GM19043 (cell line): ENCODE measurements around the gene RUFY3.
"Not testable (repeated sequence)": the region's sequence is repeated elsewhere in the genome, so short reads cannot be mapped to it uniquely, and the experiment has no call there.

Source experiments
- ATAC-seq: cut with Tn5 transposase; IDR thresholded peaks from one replicate; pipeline ENCODE4 v1.9.1; 2021; ENCODE audit warnings: low read depth; ENCODE audit not compliant: unreplicated experiment

Gene RUFY3

DNA sequence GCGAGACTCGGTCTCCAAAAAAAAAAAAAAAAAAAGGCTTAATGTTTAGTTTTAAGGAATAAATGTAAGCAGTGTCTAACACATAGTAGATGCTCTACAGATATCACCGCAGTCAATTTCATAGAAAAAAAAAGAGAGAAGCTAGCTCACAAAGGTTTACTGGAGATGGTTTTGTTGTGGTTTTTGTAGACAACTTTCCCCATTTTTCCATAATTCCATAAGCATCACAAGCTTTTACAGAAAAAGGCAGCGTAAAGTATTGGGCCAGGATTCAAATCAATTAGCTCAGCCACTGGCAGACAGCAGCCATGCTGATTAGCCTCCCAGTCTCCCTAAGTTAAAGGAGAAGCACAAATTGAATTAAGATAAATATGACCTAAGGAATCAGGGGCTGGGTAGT lies 116.4 kb downstream of the RUFY3 start:
- no peak for ATAC-seq

DNA sequence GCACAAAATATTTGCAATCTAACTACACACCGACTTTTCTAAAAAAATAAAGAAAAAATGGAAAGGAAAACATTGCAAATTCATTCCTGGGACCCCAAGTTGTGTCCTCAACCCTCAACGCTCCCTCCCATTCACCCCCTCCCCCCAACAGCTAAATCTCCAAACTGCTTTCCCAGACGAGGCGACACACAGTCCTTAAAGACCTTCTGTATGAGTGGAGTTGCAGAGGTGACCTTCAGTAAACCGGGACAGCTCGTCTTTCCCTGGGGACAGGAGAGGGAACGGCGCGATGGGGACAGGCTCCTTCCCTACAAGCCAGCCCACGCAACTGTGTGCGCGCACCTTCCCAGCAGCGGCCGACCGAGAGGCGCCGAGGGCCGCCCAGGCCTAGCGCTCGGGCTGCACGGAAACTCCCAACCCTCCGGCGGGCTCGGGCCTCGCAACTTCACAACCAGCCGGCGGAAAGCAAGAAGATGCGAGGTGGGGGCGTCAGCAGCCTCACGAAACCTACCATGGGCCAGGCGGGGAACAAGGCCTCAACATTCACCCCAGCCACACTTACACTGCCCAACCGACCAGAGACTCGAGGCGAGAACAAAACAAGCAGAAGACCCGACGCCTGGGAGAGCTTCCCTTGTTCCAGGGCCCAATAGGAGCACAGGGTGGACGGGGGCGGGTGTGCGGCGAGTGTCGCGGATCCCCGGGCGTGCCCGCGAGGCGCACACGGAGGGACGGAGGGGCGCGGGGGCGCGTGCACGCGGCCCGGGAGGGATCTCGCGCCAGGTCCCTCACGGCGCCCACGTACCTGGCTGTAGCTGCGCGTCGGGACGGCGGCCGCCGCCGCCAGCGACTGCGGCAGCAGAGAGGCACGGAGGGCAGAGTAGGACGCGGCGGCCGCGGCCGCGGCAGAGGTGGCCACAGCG lies 117.2 kb downstream of the RUFY3 start:
- peak; percentile 49 for ATAC-seq

DNA sequence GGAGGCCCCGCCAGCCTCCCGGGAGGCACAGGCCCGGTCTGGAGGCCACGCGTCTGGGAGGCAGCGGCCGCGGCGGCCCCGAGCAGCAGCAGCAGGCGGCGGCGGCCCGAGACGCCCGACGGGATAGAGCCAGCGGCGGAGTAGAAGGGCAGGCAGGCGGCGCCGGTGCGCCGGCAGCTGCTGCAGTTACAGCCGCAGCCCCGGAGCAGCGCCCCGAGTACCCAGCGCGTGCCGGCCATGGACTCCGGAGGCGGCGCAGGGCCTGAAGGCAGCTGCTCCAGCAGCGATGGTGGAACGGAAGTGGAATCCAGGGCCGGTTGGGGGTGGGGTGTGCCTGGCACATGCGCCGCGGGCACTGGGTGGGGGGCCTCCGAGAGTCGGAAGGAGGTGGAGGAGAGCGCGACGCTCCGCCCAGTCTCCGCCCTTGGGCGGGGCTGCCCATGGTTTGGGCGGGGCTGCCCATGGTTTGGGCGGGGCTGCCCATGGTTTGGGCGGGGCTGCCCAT lies 117.9 kb downstream of the RUFY3 start, which contains the start of gene GRSF1:
Gene GRSF1, minus strand, starts transcription at position 302 of the 505 bp plus-strand sequence. Its CDS starts 63 bp downstream, at position 239.
- ATAC-seq, result peak; percentile 50

DNA sequence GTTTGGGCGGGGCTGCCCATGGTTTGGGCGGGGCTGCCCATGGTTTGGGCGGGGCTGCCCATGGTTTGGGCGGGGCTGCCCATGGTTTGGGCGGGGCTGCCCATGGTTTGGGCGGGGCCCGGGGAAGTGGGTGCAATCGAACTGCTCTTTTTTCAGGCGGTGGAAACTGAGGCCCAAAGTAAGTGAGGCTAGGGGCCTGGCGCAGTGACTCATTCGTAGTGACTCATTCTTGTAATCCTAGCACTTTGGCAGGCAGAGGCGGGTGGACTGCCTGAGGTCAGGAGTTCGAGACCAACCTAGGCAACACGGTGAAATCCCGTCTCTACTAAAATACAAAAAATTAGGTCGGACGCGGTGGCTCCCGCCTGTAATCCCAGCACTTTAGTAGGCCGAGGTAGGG lies 118.4 kb downstream of the RUFY3 start:
- ATAC-seq, result not testable (repeated sequence)

DNA sequence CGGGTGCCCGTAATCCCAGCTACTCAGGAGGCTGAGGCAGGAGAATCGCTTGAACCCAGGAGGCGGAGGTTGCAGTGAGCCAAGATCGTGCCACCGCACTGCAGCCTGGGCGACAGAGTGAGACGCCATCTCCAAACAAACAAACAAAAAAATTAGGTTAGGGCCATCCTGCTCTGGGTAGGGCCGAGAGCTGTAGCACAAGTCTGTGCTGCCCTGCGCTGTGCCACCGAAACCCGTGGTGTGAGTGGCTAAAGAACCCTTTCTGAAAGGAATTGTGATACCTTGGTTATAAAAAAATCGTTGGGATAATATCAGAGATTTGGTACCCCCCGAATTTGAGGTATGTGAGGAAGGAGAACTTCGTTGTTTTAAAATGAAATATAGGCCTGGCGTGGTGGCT lies 118.9 kb downstream of the RUFY3 start:
- ATAC-seq, result not testable (repeated sequence)

DNA sequence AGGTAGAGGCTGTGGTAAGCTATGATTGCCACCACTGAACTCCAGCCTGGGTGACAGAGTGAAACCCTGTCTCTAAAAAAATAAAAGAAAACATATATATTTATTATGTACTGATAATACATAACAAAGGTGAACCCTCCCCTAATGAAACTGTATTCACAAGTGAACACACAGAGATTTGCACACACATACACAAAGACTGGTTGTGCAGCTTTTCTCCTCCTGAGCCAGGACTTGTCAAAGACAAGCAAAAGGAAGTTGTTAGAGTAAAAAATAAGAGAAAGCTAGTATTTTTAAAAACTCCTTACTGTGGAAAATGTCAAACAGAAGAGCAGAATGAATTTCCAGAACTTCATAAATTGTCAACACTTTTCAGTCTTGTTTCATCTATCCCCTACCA lies 119.4 kb downstream of the RUFY3 start:
- no peak for ATAC-seq

- ATAC-seq, result no peak
Measured at GRCh38 chr4:70841951-70842350, 120.2 kb downstream of the RUFY3 start.

DNA sequence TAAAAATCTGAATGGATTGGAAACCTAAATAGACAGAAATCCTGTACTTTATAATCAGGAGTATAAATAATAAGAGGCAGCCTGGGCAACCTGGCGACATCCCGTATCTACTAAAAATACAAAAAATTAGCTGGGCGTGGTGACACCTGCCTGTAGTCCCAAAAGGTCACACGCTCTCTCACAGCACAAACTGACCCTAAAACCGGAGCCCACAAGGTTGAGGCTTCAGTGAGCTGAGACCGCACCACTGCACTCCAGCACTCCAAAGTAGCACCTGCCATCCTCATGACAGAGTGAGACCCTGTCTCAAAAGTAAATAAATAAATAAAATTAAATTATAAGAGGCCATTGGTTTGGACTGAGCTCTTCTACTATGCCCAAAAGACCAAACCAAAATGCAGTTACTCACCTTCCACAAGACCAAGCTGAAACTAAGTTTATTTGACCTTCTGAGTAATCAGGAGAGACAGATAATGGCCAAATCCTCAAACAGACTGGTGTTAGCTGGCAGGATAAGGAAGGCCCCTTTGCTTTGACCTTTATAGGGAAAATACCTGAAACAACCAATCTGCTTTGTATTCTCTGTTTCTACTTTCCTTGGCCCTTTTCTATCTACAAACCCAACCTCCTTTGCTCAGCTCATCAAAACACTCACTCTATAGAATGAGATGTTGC lies 121.1 kb downstream of the RUFY3 start:
- ATAC-seq, result no peak

- ATAC-seq, result no peak
Measured at GRCh38 chr4:70844180-70844579, 122.4 kb downstream of the RUFY3 start.

- ATAC-seq, result no peak
Measured at GRCh38 chr4:70849291-70849690, 127.5 kb downstream of the RUFY3 start.

- no peak for ATAC-seq
Measured at GRCh38 chr4:70855464-70855863, 133.7 kb downstream of the RUFY3 start.
